Neural progenitor cell (in vitro differentiated cells): ENCODE measurements around the gene RASSF4. TPM values are rescaled to one million over a fixed set of nuclear protein-coding genes. Genes with fewer than 3 reads are reported as not detected.

Source experiments
- DNase-seq: peaks from one replicate; pipeline ENCODE4 v3.0.0-alpha.2; 2016; ENCODE audit warnings: low spot score
- H2AFZ ChIP-seq: fragments of 200-600 bp; sonication (generic); replicated peaks from 2 replicates; pipeline ENCODE4 v1.6.1; 2016; ENCODE audit warnings: antibody characterized with exemption
- H3F3A ChIP-seq: fragments of 200-600 bp; sonication (generic); 2 replicates; pipeline ENCODE4 v1.6.1; 2016; ENCODE audit warnings: antibody characterized with exemption, low read depth
- H3K27ac ChIP-seq: fragments of 200-600 bp; sonication (generic); 2 replicates; pipeline ENCODE4 v1.5.1; 2016; ENCODE audit warnings: mild to moderate bottlenecking
- H3K27me3 ChIP-seq: fragments of 200-600 bp; sonication (generic); 2 replicates; pipeline ENCODE4 v1.6.1; 2016; ENCODE audit warnings: mild to moderate bottlenecking, moderate library complexity
- H3K36me3 ChIP-seq: fragments of 200-600 bp; sonication (generic); 2 replicates; pipeline ENCODE4 v1.5.1; 2016
- H3K4me1 ChIP-seq: fragments of 200-600 bp; sonication (generic); 2 replicates; pipeline ENCODE4 v1.6.1; 2016; ENCODE audit warnings: mixed run types
- H3K4me2 ChIP-seq: fragments of 200-600 bp; sonication (generic); 2 replicates; pipeline ENCODE4 v1.6.1; 2016
- H3K4me3 ChIP-seq: fragments of 200-600 bp; sonication (generic); 2 replicates; pipeline ENCODE4 v1.5.1; 2016
- H3K79me2 ChIP-seq: fragments of 200-600 bp; sonication (generic); 2 replicates; pipeline ENCODE4 v1.6.1; 2016; ENCODE audit warnings: low read depth
- H3K9ac ChIP-seq: fragments of 200-600 bp; sonication (generic); 2 replicates; pipeline ENCODE4 v1.6.1; 2016
- H3K9me3 ChIP-seq: fragments of 200-600 bp; sonication (generic); 2 replicates; pipeline ENCODE4 v1.5.1; 2016; ENCODE audit warnings: low read depth
- H4K20me1 ChIP-seq: fragments of 200-600 bp; sonication (generic); 2 replicates; pipeline ENCODE4 v1.6.1; 2016; ENCODE audit warnings: low read depth
- H3K27ac Mint-ChIP-seq: 3 replicates; pipeline ENCODE4 v1.8.0; 2021; ENCODE audit warnings: mixed read lengths
- H3K27me3 Mint-ChIP-seq: 2 replicates; pipeline ENCODE4 v1.8.0; 2022; ENCODE audit warnings: low read depth, mild to moderate bottlenecking, inconsistent platforms, moderate library complexity, mixed read lengths; ENCODE audit not compliant: insufficient read depth
- H3K36me3 Mint-ChIP-seq: 3 replicates; pipeline ENCODE4 v1.8.0; 2021; ENCODE audit warnings: mixed read lengths
- H3K4me1 Mint-ChIP-seq: 3 replicates; pipeline ENCODE4 v1.8.0; 2021; ENCODE audit warnings: mixed read lengths
- H3K4me3 Mint-ChIP-seq: 3 replicates; pipeline ENCODE4 v1.8.0; 2021; ENCODE audit warnings: mild to moderate bottlenecking, moderate library complexity, mixed read lengths
- H3K9me3 Mint-ChIP-seq: 3 replicates; pipeline ENCODE4 v1.8.0; 2020; ENCODE audit warnings: mixed read lengths
- EZH2 ChIP-seq: fragments of 200-600 bp; sonication (generic); IDR thresholded peaks from 2 replicates; pipeline ENCODE4 v1.6.1; 2017; ENCODE audit warnings: antibody characterized with exemption, mild to moderate bottlenecking, moderate library complexity
- EZH2phosphoT487 ChIP-seq: fragments of 200-600 bp; sonication (generic); IDR thresholded peaks from 2 replicates; pipeline ENCODE4 v1.6.1; 2017; ENCODE audit warnings: antibody characterized with exemption
- total RNA-seq: library from RNA; depleted of rRNA; stranded (reverse); fragments of >200 nt; gene quantifications from 2 replicates; pipeline ENCODE4 v1.2.3, GENCODE V29; 2015; ENCODE audit warnings: low replicate concordance
- TF ChIP-seq, protein P1 (sequence below): fragments of 200-600 bp; sonication (generic); IDR thresholded peaks from 2 replicates; pipeline ENCODE4 v1.5.1; 2017; ENCODE audit warnings: antibody characterized with exemption, mild to moderate bottlenecking

The RASSF4 gene
- total RNA-seq, 1 donor from 2014 or later, result 3.1 TPM

DNA sequence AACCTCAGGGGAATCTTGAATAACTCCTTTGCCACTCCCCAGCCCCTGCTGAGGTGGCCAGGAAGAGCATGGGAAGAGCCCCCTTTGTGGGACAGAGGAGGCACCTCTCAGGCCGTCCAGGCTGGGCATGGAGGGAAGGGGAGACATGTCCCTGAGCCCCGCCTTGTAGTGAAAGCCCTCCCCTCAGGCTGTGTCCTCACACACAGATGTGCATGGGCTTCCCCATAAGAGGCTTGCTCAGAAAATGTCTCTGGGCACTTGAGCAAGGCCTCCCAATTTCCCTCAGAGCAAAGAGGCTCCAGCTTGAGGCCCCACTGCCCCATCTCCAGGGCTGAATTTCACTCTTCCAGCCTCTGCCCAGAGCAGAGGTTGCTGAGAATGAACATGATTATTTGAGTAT is 44.7 kb upstream of the RASSF4 start:
- TF ChIP-seq EZH2phosphoT487, result no peak
- TF ChIP-seq, protein P1, sequence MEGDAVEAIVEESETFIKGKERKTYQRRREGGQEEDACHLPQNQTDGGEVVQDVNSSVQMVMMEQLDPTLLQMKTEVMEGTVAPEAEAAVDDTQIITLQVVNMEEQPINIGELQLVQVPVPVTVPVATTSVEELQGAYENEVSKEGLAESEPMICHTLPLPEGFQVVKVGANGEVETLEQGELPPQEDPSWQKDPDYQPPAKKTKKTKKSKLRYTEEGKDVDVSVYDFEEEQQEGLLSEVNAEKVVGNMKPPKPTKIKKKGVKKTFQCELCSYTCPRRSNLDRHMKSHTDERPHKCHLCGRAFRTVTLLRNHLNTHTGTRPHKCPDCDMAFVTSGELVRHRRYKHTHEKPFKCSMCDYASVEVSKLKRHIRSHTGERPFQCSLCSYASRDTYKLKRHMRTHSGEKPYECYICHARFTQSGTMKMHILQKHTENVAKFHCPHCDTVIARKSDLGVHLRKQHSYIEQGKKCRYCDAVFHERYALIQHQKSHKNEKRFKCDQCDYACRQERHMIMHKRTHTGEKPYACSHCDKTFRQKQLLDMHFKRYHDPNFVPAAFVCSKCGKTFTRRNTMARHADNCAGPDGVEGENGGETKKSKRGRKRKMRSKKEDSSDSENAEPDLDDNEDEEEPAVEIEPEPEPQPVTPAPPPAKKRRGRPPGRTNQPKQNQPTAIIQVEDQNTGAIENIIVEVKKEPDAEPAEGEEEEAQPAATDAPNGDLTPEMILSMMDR, result no peak
- TF ChIP-seq EZH2, result no peak
- Histone ChIP-seq H3K36me3 (no peaks in the 10 kb centered on the region), H3K4me1 (peaks cover 12% of the 10 kb centered on the region), H3K27me3 (no peaks in the 10 kb centered on the region), H3K4me3 (no peak overlapping the region), H3K4me2 (no peak overlapping the region), H3F3A (no peaks in the 10 kb centered on the region), H3K27ac (no peak overlapping the region), H2AFZ (no peak overlapping the region), H3K9ac (no peak overlapping the region), H3K9me3 (no peaks in the 10 kb centered on the region), H3K79me2 (no peaks in the 10 kb centered on the region), H4K20me1 (no peaks in the 10 kb centered on the region)
- no peak overlapping the region for H3K27ac Mint-ChIP-seq
- H3K4me3 Mint-ChIP-seq, result no peak overlapping the region
- peaks cover 12% of the 10 kb centered on the region for H3K9me3 Mint-ChIP-seq
- no peaks in the 10 kb centered on the region for H3K36me3 Mint-ChIP-seq
- H3K4me1 Mint-ChIP-seq, result peaks cover 35% of the 10 kb centered on the region
- peaks cover 10% of the 10 kb centered on the region for H3K27me3 Mint-ChIP-seq
- DNase-seq, result no peak

DNA sequence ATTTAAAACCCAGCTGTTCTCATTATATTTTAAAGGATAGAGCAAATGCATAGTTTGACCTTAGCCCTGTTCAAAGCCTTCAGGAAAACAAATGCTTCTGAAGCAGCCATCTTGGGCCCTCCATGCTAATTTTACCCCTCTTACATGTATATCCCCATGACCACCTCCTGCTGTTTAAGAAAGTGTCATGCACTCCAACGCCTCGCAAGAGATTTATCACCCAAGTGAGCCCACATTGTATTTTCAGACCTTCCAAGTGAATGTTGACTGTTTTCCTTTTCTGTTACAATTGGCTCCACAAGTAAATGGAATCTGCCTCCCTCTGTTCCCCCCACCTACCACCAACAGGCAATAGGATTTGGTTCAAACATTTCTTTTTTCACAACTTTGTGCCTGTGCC is 43.2 kb upstream of the RASSF4 start:
- H3F3A ChIP-seq, result no peaks in the 10 kb centered on the region
- H3K4me1 Mint-ChIP-seq, result peaks cover 23% of the 10 kb centered on the region
- H3K27me3 ChIP-seq, result no peaks in the 10 kb centered on the region
- no peak overlapping the region for H2AFZ ChIP-seq
- no peak overlapping the region for H3K4me2 ChIP-seq
- no peaks in the 10 kb centered on the region for H3K36me3 Mint-ChIP-seq
- H3K27ac Mint-ChIP-seq, result peak overlapping the region; percentile 26
- no peak overlapping the region for H3K4me3 Mint-ChIP-seq
- H3K4me3 ChIP-seq, result no peak overlapping the region
- TF ChIP-seq, protein P1, result no peak
- no peak for TF ChIP-seq EZH2phosphoT487
- no peak for TF ChIP-seq EZH2
- H3K4me1 ChIP-seq, result peaks cover 9% of the 10 kb centered on the region
- no peak overlapping the region for H3K9ac ChIP-seq
- H3K27ac ChIP-seq, result no peak overlapping the region
- peaks cover 13% of the 10 kb centered on the region for H3K9me3 Mint-ChIP-seq
- H3K9me3 ChIP-seq, result no peaks in the 10 kb centered on the region
- DNase-seq, result no peak
- H3K79me2 ChIP-seq, result no peaks in the 10 kb centered on the region
- H3K27me3 Mint-ChIP-seq, result peaks cover 10% of the 10 kb centered on the region
- no peaks in the 10 kb centered on the region for H3K36me3 ChIP-seq
- H4K20me1 ChIP-seq, result no peaks in the 10 kb centered on the region

DNA sequence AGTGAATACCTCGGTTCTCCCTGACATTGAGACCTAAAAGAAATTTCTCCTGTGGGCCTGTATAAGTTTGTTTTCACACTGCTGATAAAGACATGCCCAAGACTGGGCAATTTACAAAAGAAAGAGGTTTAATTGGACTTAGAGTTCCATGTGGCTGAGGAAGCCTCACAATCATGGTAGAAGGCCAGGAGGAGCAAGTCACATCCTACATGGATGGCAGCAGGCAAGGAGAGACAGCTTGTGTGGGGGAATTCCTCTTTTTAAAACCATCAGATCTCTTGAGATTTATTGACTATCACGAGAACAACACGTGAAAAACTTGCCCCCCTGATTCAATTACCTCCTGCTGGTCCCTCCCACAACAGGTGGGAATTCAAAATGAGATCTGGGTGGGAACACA is 41.8 kb upstream of the RASSF4 start:
- Mint-ChIP-seq H3K27me3 (peaks cover 13% of the 10 kb centered on the region), H3K9me3 (peaks cover 13% of the 10 kb centered on the region), H3K4me3 (no peak overlapping the region), H3K27ac (no peak overlapping the region), H3K4me1 (peaks cover 23% of the 10 kb centered on the region), H3K36me3 (no peaks in the 10 kb centered on the region)
- no peaks in the 10 kb centered on the region for H3K36me3 ChIP-seq
- H3K27ac ChIP-seq, result no peak overlapping the region
- H3K4me2 ChIP-seq, result no peak overlapping the region
- H3K4me1 ChIP-seq, result peaks cover 9% of the 10 kb centered on the region
- no peaks in the 10 kb centered on the region for H3K27me3 ChIP-seq
- TF ChIP-seq, protein P1, result no peak
- no peak for TF ChIP-seq EZH2
- no peak for TF ChIP-seq EZH2phosphoT487
- H3K4me3 ChIP-seq, result no peak overlapping the region
- H3K9ac ChIP-seq, result no peak overlapping the region
- H3K9me3 ChIP-seq, result no peaks in the 10 kb centered on the region
- H2AFZ ChIP-seq, result no peak overlapping the region
- H3K79me2 ChIP-seq, result no peaks in the 10 kb centered on the region
- H4K20me1 ChIP-seq, result no peaks in the 10 kb centered on the region
- no peaks in the 10 kb centered on the region for H3F3A ChIP-seq
- no peak for DNase-seq
